Raji (cell line): Measurements from ENCODE around the gene MAST4.

Experiments used
- POLR2A ChIP-seq: IDR thresholded peaks from 2 replicates; pipeline ENCODE4 v1.6.1; 2011; ENCODE audit warnings: low read depth, low read length, control low read depth; ENCODE audit not compliant: insufficient read depth

MAST4 gene

GRCh38 chr5:67140413-67140812, 544.2 kb downstream of the MAST4 start:
- TF ChIP-seq POLR2A: no peak

- no peak for TF ChIP-seq POLR2A
Measured at GRCh38 chr5:67141644-67142043, 545.5 kb downstream of the MAST4 start.

DNA sequence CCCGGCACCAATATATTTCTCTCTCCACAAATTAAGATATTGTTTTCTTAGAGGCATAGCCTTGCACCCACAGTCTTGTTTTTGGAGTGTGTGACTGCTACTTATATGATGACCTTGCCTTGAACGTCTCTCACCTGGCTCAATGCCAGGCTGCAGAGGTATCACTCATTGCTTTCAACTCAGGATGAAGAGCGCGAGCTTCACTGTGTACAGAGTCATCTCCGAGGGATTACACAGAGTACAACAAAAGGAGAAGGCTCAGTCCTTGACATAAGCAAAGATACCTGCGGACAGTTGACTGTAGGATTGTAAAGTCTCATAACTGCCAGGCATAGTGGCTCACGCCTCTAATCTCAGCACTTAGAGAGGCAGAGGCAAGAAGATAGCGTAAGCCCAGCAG, 546.6 kb downstream of the MAST4 start:
- no peak for TF ChIP-seq POLR2A

GRCh38 chr5:67143549-67143948, 547.4 kb downstream of the MAST4 start:
- no peak for TF ChIP-seq POLR2A

DNA sequence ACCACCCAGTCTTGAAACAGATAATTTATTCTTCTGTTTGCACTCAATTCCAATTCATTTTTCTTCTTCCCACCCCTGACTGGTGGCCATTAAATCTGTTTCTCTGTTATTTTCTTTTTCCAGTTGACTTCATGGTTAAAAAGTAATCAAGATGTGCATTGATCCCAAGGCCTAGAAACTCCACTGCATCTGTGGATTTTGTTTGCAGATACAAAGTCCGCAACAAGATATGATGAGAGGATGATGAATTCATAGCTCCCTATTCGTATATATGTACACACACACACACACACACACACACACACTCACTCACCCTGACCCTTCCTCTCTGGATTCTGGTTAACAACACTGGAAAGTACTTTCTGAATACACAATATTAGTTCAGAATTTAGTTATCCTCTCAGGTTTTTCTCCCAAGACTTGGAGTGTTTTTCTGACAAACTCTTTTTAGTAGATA, 548.0 kb downstream of the MAST4 start:
- TF ChIP-seq POLR2A: no peak

GRCh38 chr5:67146574-67146973, 550.4 kb downstream of the MAST4 start:
- TF ChIP-seq POLR2A: no peak

DNA sequence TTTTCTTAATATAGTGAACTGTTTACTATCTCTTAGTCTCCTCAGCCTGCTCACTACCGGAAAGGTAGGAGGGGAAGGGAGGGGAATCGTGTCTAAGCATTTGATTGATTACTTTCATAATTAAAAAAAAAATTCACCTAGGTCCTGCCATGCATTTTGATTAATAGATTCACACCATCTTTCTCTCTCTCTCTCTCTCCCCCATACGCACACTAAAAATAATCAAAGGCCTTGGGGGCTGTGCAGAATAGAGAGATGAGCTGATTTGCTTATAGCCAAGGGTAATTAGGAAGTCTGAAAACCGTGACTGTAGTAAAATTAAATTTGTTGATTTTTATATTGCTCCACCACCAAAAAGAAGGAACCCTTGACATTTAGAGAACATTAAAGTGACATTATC, 550.8 kb downstream of the MAST4 start:
- no peak for TF ChIP-seq POLR2A

- TF ChIP-seq POLR2A: no peak
Measured at GRCh38 chr5:67147760-67148159, 551.6 kb downstream of the MAST4 start.

- TF ChIP-seq POLR2A: no peak
Measured at GRCh38 chr5:67149057-67149950, 553.1 kb downstream of the MAST4 start.

DNA sequence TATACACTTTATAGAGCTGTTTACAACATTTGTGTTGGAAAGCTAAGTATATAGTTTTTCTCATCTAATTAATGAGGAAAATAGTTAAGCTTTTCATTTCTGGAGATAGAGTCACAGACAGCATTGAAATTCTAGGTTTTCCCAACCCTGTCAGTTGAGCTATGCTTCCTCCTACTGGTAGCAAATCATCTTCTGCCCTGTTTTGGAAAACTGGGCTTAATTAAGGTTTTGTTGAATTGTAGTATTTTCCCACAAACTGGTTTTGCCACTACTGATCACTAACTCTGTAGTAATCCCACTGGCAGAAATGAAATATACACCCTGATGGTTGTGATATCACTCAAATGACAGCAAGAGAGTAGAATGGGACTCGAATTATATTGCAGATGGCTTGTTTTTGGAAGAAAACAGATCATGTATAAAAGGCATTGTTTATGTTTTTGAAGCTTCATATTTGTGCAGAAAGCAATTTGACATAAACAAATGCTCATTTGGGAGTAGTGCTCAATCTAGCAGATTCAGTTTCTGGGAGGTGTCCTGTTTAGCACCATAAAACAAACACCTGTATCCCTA, 553.8 kb downstream of the MAST4 start:
- no peak for TF ChIP-seq POLR2A

DNA sequence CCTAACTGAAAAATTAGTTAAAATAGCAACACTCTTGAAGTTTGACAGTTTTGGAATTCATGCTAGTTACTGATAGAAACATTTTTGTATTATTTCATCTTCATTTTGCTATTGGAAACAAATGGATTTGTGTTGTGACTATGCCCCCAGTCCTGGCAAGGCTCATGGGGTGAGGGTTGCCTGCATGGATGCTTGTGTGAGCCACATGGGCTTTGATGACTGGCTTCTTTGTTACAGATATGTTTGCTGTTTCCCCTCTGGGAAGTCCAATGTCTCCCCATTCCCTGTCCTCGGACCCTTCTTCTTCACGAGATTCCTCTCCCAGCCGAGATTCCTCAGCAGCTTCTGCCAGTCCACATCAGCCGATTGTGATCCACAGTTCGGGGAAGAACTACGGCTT, 556.2 kb downstream of the MAST4 start:
- TF ChIP-seq POLR2A: no peak

DNA sequence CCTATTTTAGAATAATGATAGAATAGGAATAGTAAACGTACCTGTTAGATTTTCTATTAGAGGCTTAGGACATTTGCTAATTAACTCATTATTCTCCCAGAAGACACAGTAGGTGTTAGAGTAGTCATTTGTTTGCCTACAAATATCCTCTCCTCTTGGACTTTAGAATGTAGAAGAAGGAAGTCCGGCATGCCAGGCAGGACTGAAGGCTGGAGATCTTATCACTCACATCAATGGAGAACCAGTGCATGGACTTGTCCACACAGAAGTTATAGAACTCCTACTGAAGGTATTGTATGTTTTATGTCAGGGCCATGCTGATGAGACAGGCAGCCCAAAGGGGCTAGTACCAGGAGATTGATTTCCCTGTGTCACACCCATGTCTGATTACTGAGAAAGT, 557.1 kb downstream of the MAST4 start:
- no peak for TF ChIP-seq POLR2A

- TF ChIP-seq POLR2A: no peak
Measured at GRCh38 chr5:67154556-67155206, 558.5 kb downstream of the MAST4 start.

GRCh38 chr5:67156976-67157583, 560.9 kb downstream of the MAST4 start:
- TF ChIP-seq POLR2A: no peak

GRCh38 chr5:67160272-67160671, 564.1 kb downstream of the MAST4 start:
- no peak for TF ChIP-seq POLR2A
